ENCODE results near the gene LRRC4. TPM values are rescaled to one million over a fixed set of nuclear protein-coding genes. Genes with fewer than 3 reads are reported as not detected.

Gene LRRC4
- total RNA-seq, 2 experiments from 2014 or later: 1.1 to 1.6 TPM

DNA sequence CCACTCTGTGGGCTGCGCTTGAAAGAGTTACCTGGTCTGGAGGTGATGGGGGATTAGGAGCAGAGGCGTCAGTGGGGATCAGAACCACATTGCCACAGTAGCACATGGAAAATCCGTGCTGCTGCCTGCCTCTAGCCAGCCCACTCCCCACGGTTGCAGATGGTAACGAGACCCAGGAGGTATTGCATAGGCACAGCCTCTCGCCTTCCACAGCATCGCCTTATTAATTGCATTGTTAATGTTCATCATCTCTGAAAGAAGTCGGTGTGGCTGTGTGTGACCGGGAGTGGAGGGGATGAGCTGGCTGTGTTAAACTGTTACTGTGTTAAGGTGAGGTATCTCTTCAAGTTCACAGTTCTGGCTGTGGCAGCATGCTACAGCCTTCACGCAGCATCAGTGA is 35.2 kb upstream of the LRRC4 start:
- intact Hi-C loops (cut with DNase I, micrococcal nuclease): no loop called here
- TF ChIP-seq, protein P1, sequence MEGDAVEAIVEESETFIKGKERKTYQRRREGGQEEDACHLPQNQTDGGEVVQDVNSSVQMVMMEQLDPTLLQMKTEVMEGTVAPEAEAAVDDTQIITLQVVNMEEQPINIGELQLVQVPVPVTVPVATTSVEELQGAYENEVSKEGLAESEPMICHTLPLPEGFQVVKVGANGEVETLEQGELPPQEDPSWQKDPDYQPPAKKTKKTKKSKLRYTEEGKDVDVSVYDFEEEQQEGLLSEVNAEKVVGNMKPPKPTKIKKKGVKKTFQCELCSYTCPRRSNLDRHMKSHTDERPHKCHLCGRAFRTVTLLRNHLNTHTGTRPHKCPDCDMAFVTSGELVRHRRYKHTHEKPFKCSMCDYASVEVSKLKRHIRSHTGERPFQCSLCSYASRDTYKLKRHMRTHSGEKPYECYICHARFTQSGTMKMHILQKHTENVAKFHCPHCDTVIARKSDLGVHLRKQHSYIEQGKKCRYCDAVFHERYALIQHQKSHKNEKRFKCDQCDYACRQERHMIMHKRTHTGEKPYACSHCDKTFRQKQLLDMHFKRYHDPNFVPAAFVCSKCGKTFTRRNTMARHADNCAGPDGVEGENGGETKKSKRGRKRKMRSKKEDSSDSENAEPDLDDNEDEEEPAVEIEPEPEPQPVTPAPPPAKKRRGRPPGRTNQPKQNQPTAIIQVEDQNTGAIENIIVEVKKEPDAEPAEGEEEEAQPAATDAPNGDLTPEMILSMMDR (IDR thresholded peaks at IDR 0.05): no peak
- peaks cover 63% of the 10 kb centered on the region for H3K4me1 Mint-ChIP-seq (ENCODE audit: low read depth)
- peaks cover 6% of the 10 kb centered on the region for H3K36me3 ChIP-seq (ENCODE audit: insufficient read depth, low read length)
- no peak for DNase-seq
- ChIA-PET CTCF (no interaction called here), POLR2A (no interaction called here)
- H3K27ac Mint-ChIP-seq: no peak overlapping the region
- no peaks in the 10 kb centered on the region for H3K27me3 Mint-ChIP-seq
- no peaks in the 10 kb centered on the region for H3K9me3 ChIP-seq (ENCODE audit: control insufficient read depth in 1 of 2, insufficient read depth in 1 of 2, low read length in 2 of 2)
- H3K27ac ChIP-seq (ENCODE audit: low read depth in 1 of 2, low read length in 2 of 2): no peak overlapping the region
- no peak overlapping the region for H3K4me3 ChIP-seq (ENCODE audit: low read length)
- H3K27me3 ChIP-seq (ENCODE audit: control insufficient read depth in 1 of 2, insufficient read depth in 2 of 2, low read length in 2 of 2): no peaks in the 10 kb centered on the region
- H3K4me3 Mint-ChIP-seq: no peak overlapping the region
- H3K36me3 Mint-ChIP-seq (ENCODE audit: low read depth): no peaks in the 10 kb centered on the region
- peaks cover 15% of the 10 kb centered on the region for H3K4me1 ChIP-seq (ENCODE audit: insufficient read depth, low read length)
- H3K9me3 Mint-ChIP-seq: no peaks in the 10 kb centered on the region
- ATAC-seq (ENCODE audit: poor library complexity): no peak

DNA sequence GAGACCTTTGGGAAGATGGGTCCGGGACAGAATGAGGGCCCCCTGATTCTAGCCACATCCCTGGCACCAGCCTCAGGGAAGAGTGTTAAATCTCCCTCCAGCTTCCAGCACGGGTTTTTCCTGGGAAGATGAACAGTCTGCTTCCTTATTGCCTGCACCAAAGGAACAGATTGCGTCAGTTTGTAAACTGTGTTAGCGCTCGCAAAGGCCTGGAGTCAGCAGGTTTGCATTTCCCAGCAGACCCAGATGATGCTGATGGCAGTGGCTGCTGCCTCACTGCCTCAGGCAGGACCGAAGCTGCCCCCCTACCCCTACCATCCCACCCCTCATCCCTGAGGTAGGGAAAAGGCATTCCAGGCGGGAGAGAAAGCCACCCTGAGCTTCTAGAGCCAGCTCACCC is 34.6 kb upstream of the LRRC4 start:
- Mint-ChIP-seq H3K9me3 (no peaks in the 10 kb centered on the region), H3K36me3 (ENCODE audit: low read depth) (no peaks in the 10 kb centered on the region), H3K4me1 (ENCODE audit: low read depth) (peaks cover 63% of the 10 kb centered on the region), H3K4me3 (no peak overlapping the region), H3K27me3 (no peaks in the 10 kb centered on the region), H3K27ac (no peak overlapping the region)
- ChIA-PET POLR2A (no interaction called here), CTCF (no interaction called here)
- Histone ChIP-seq H3K4me1 (ENCODE audit: insufficient read depth, low read length) (peaks cover 20% of the 10 kb centered on the region), H3K27ac (ENCODE audit: low read depth in 1 of 2, low read length in 2 of 2) (no peak overlapping the region), H3K36me3 (ENCODE audit: insufficient read depth, low read length) (peaks cover 6% of the 10 kb centered on the region), H3K9me3 (ENCODE audit: control insufficient read depth in 1 of 2, insufficient read depth in 1 of 2, low read length in 2 of 2) (no peaks in the 10 kb centered on the region), H3K27me3 (ENCODE audit: control insufficient read depth in 1 of 2, insufficient read depth in 2 of 2, low read length in 2 of 2) (no peaks in the 10 kb centered on the region), H3K4me3 (ENCODE audit: low read length) (no peak overlapping the region)
- DNase-seq (no peak), ATAC-seq (ENCODE audit: poor library complexity) (no peak)
- intact Hi-C loops (cut with DNase I, micrococcal nuclease): no loop called here
- TF ChIP-seq, protein P1 (IDR thresholded peaks at IDR 0.05): no peak

DNA sequence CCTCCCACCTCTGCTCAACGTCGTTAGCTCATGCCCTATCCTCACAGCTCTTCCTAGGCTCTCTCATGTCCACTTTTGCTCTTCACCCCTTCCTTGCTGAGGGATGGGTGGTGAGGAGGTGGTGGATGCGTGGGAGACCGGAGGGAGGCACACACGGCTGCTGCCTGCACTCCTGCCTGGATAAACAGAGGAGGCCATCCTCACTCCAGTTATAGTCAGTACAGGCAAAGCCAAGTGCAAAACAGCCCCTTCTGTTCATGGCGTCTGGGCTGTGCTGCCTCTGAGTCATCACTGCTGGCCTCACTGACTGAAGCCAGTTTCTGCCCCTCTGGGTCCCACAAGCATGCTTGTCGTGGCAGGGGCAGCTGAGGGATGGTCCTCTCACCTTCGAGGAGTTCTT is 31.9 kb upstream of the LRRC4 start:
- Histone ChIP-seq H3K27me3 (ENCODE audit: control insufficient read depth in 1 of 2, insufficient read depth in 2 of 2, low read length in 2 of 2) (no peaks in the 10 kb centered on the region), H3K4me3 (ENCODE audit: low read length) (no peak overlapping the region), H3K9me3 (ENCODE audit: control insufficient read depth in 1 of 2, insufficient read depth in 1 of 2, low read length in 2 of 2) (no peaks in the 10 kb centered on the region), H3K36me3 (ENCODE audit: insufficient read depth, low read length) (no peaks in the 10 kb centered on the region), H3K4me1 (ENCODE audit: insufficient read depth, low read length) (peaks cover 35% of the 10 kb centered on the region), H3K27ac (ENCODE audit: low read depth in 1 of 2, low read length in 2 of 2) (no peak overlapping the region)
- Mint-ChIP-seq H3K36me3 (ENCODE audit: low read depth) (no peaks in the 10 kb centered on the region), H3K4me3 (no peak overlapping the region), H3K9me3 (no peaks in the 10 kb centered on the region), H3K27me3 (no peaks in the 10 kb centered on the region), H3K4me1 (ENCODE audit: low read depth) (peaks cover 69% of the 10 kb centered on the region), H3K27ac (no peak overlapping the region)
- POLR2A ChIA-PET: no interaction called here
- intact Hi-C loops (cut with DNase I, micrococcal nuclease): no loop called here
- CTCF ChIA-PET: no interaction called here
- DNase-seq (no peak), ATAC-seq (ENCODE audit: poor library complexity) (no peak)
- TF ChIP-seq, protein P1 (IDR thresholded peaks at IDR 0.05): no peak

Data from CD4-positive, alpha-beta T cell (primary cell).